Ectodermal cell (in vitro differentiated cells): ENCODE results near the gene DRAP1.

Experiments
- H3K27ac ChIP-seq: 2 replicates; pipeline ENCODE4 v1.7.0; 2013; ENCODE audit warnings: mild to moderate bottlenecking, low read depth, low read length; ENCODE audit not compliant: insufficient read depth, poor library complexity, severe bottlenecking
- H3K27me3 ChIP-seq: 2 replicates; pipeline ENCODE4 v1.7.0; 2013; ENCODE audit warnings: mild to moderate bottlenecking, low read length; ENCODE audit not compliant: insufficient read depth, control insufficient read depth, poor library complexity, severe bottlenecking
- H3K36me3 ChIP-seq: one replicate; pipeline ENCODE4 v1.7.0; 2013; ENCODE audit warnings: low read length; ENCODE audit not compliant: control insufficient read depth, insufficient read depth
- H3K4me1 ChIP-seq: one replicate; pipeline ENCODE4 v1.7.0; 2013; ENCODE audit warnings: low read length; ENCODE audit not compliant: control insufficient read depth, insufficient read depth
- H3K4me3 ChIP-seq: 2 replicates; pipeline ENCODE4 v1.7.0; 2013; ENCODE audit warnings: low read depth, low read length, control low read depth; ENCODE audit not compliant: insufficient read depth
- H3K9me3 ChIP-seq: 2 replicates; pipeline ENCODE4 v1.7.0; 2013; ENCODE audit warnings: mild to moderate bottlenecking, low read length, moderate library complexity; ENCODE audit not compliant: control insufficient read depth
- WGBS, 2 experiments: methylation state at CpG; one replicate each; pipeline ENCODE4 v1.1.7; 2013; ENCODE audit warnings: missing lambda C conversion rate in 2 of 2; 5-methylcytosine and 5-hydroxymethylcytosine counted together

Gene DRAP1

GRCh38 chr11:65960824-65961266 lies 41.6 kb downstream of the DRAP1 start:
- H3K27ac ChIP-seq, result peak overlapping the region; percentile 82
- H3K9me3 ChIP-seq, result no peaks in the 10 kb centered on the region
- WGBS, 2 experiments, result 63 to 66% methylated on average over 16 of the region's 16 CpGs
- H3K27me3 ChIP-seq, result no peaks in the 10 kb centered on the region
- H3K4me3 ChIP-seq, result peak overlapping the region; percentile 92
- H3K36me3 ChIP-seq, result peaks cover 18% of the 10 kb centered on the region
- peaks cover 9% of the 10 kb centered on the region for H3K4me1 ChIP-seq

- Histone ChIP-seq H3K27me3 (no peaks in the 10 kb centered on the region), H3K4me1 (peaks cover 9% of the 10 kb centered on the region), H3K27ac (peak within 1 kb of the TSS; percentile 82), H3K36me3 (peaks cover 24% of the 10 kb centered on the region), H3K4me3 (peak within 1 kb of the TSS; percentile 92), H3K9me3 (no peaks in the 10 kb centered on the region)
- 1% methylated on average over 97 of the region's 97 CpGs for WGBS, 2 experiments
These were observed 42.3 kb downstream of the DRAP1 start, which contains the start of gene SART1 for GRCh38 chr11:65961267-65962140. Gene SART1, plus strand, starts transcription at chr11:65961734. Its CDS starts 47 bp downstream, at chr11:65961781.

- Histone ChIP-seq H3K27ac (no peak overlapping the region), H3K4me3 (peak overlapping the region; percentile 92), H3K4me1 (peaks cover 9% of the 10 kb centered on the region), H3K36me3 (peaks cover 31% of the 10 kb centered on the region), H3K9me3 (no peaks in the 10 kb centered on the region), H3K27me3 (no peaks in the 10 kb centered on the region)
- 11 to 12% methylated on average over 13 of the region's 13 CpGs for WGBS, 2 experiments
These were observed 42.9 kb downstream of the DRAP1 start for GRCh38 chr11:65962141-65962564.

- Histone ChIP-seq H3K9me3 (no peaks in the 10 kb centered on the region), H3K36me3 (peaks cover 46% of the 10 kb centered on the region), H3K4me3 (no peak overlapping the region), H3K27ac (no peak overlapping the region), H3K4me1 (peaks cover 9% of the 10 kb centered on the region), H3K27me3 (no peaks in the 10 kb centered on the region)
- WGBS, 2 experiments, result 90 to 91% methylated on average over 10 of the region's 10 CpGs
These were observed 45.7 kb downstream of the DRAP1 start for GRCh38 chr11:65964906-65965305.

- Histone ChIP-seq H3K9me3 (no peaks in the 10 kb centered on the region), H3K27ac (no peak overlapping the region), H3K4me1 (peaks cover 9% of the 10 kb centered on the region), H3K36me3 (peaks cover 50% of the 10 kb centered on the region), H3K4me3 (no peak overlapping the region), H3K27me3 (no peaks in the 10 kb centered on the region)
- 96 to 97% methylated on average over 36 of the region's 36 CpGs for WGBS, 2 experiments
These were observed 46.9 kb downstream of the DRAP1 start for GRCh38 chr11:65965986-65966762.

- Histone ChIP-seq H3K27me3 (no peaks in the 10 kb centered on the region), H3K9me3 (no peaks in the 10 kb centered on the region), H3K36me3 (peaks cover 50% of the 10 kb centered on the region), H3K4me1 (peaks cover 7% of the 10 kb centered on the region), H3K27ac (no peak overlapping the region), H3K4me3 (no peak overlapping the region)
- 96 to 97% methylated on average over 30 of the region's 30 CpGs for WGBS, 2 experiments
These were observed 48.2 kb downstream of the DRAP1 start for GRCh38 chr11:65967329-65967934.

- WGBS, 2 experiments, result 95% methylated on average over 15 of the region's 15 CpGs
- Histone ChIP-seq H3K4me3 (no peak overlapping the region), H3K27me3 (no peaks in the 10 kb centered on the region), H3K36me3 (peaks cover 57% of the 10 kb centered on the region), H3K9me3 (no peaks in the 10 kb centered on the region), H3K4me1 (no peaks in the 10 kb centered on the region), H3K27ac (no peak overlapping the region)
These were observed 49.6 kb downstream of the DRAP1 start for GRCh38 chr11:65968600-65969482.
